SU-DHL-6 (cell line): ENCODE measurements around the gene EGFL7.

Experiments
- H2AFZ ChIP-seq: fragments of 200-600 bp; sonication (generic); 2 replicates; pipeline ENCODE4 v1.6.1; 2014; ENCODE audit warnings: low read depth, mild to moderate bottlenecking, moderate library complexity, mixed read lengths, antibody characterized with exemption, low read length; ENCODE audit not compliant: severe bottlenecking
- H3F3A ChIP-seq: fragments of 200-600 bp; shearing (Covaris generic); 2 replicates; pipeline ENCODE4 v1.6.0; 2016; ENCODE audit warnings: antibody characterized with exemption, mild to moderate bottlenecking; ENCODE audit not compliant: insufficient read depth
- H3K27ac ChIP-seq: fragments of 200-600 bp; sonication (generic); 2 replicates; pipeline ENCODE4 v1.5.1; 2016; ENCODE audit warnings: low read depth, mild to moderate bottlenecking, low read length, moderate library complexity, mixed read lengths
- H3K27me3 ChIP-seq: fragments of 200-600 bp; sonication (generic), shearing (Covaris generic); 2 replicates; pipeline ENCODE4 v1.6.0; 2014; ENCODE audit warnings: mild to moderate bottlenecking, low read length
- H3K36me3 ChIP-seq: fragments of 200-600 bp; sonication (generic); 2 replicates; pipeline ENCODE4 v1.6.1; 2014; ENCODE audit warnings: mild to moderate bottlenecking, low read length, mixed read lengths
- H3K4me2 ChIP-seq: fragments of 300-600, 200-600 bp; shearing (Covaris generic), sonication (generic); 2 replicates; pipeline ENCODE4 v1.6.0; 2014; ENCODE audit warnings: low read length, low read depth, mild to moderate bottlenecking; ENCODE audit not compliant: poor library complexity, severe bottlenecking
- H3K4me3 ChIP-seq: fragments of 200-600 bp; sonication (generic); 2 replicates; pipeline ENCODE4 v1.5.1; 2014; ENCODE audit warnings: antibody characterized with exemption, low read length, mild to moderate bottlenecking, mixed read lengths; ENCODE audit not compliant: insufficient read depth, poor library complexity, severe bottlenecking
- H3K79me2 ChIP-seq: fragments of 200-600 bp; sonication (generic); 2 replicates; pipeline ENCODE4 v1.6.1; 2014; ENCODE audit warnings: mild to moderate bottlenecking, low read length, moderate library complexity; ENCODE audit not compliant: insufficient read depth
- H3K9ac ChIP-seq: fragments of 200-600 bp; sonication (generic); 2 replicates; pipeline ENCODE4 v1.7.0; 2014; ENCODE audit warnings: mild to moderate bottlenecking, low read length
- H3K9me2 ChIP-seq: fragments of 200-600 bp; sonication (generic); replicated peaks from 2 replicates; pipeline ENCODE4 v1.6.1; 2014; ENCODE audit warnings: low read length; ENCODE audit not compliant: insufficient read depth
- H3K9me3 ChIP-seq: fragments of 200-600 bp; sonication (generic); 2 replicates; pipeline ENCODE4 v1.6.1; 2014; ENCODE audit warnings: low read length, mixed read lengths; ENCODE audit not compliant: insufficient read depth
- H4K20me1 ChIP-seq: fragments of 200-600 bp; sonication (generic); 2 replicates; pipeline ENCODE4 v1.6.1; 2014; ENCODE audit warnings: low read depth, mild to moderate bottlenecking, antibody characterized with exemption, low read length, moderate library complexity, mixed read lengths
- EZH2phosphoT487 ChIP-seq: fragments of 200-600 bp; sonication (generic), shearing (Covaris generic); conservative IDR thresholded peaks from 2 replicates; pipeline ENCODE4 v1.6.1; 2018; ENCODE audit warnings: mild to moderate bottlenecking, antibody characterized with exemption, low read length, moderate library complexity, mixed read lengths
- TF ChIP-seq, protein P1 (sequence below): fragments of 200-600 bp; sonication (generic); IDR thresholded peaks from one replicate; pipeline ENCODE4 v1.5.1; 2017; ENCODE audit warnings: antibody characterized with exemption, mild to moderate bottlenecking, low read length, moderate library complexity; ENCODE audit not compliant: insufficient read depth, poor library complexity, severe bottlenecking

Gene EGFL7

DNA sequence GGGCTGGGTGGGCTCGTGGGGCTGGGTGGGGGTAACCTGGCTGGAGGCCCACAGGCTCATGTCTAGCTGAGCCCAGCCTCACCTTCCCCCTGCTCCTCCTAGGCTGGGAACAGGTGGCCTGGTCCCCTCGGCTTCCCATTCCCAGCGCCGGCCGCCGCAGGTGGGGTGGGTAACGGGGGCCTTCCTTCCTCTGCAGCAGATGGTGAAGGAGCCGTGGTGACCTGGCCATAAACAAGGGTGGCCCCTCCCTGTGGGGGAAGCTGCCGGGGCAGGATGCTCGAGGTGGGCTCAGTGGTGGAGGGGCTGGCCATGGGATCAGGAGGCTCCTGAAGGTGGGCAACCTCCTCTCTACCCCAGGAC is 41.0 kb upstream of the EGFL7 start:
- no peak overlapping the region for H3K27ac ChIP-seq
- H3K9ac ChIP-seq, result no peak overlapping the region
- no peak overlapping the region for H3K4me3 ChIP-seq
- H3K9me2 ChIP-seq, result no peaks in the 10 kb centered on the region
- no peak overlapping the region for H3K4me2 ChIP-seq
- H3F3A ChIP-seq, result no peaks in the 10 kb centered on the region
- H3K9me3 ChIP-seq, result no peaks in the 10 kb centered on the region
- H2AFZ ChIP-seq, result no peak overlapping the region
- H3K27me3 ChIP-seq, result no peaks in the 10 kb centered on the region
- no peaks in the 10 kb centered on the region for H3K79me2 ChIP-seq
- H3K36me3 ChIP-seq, result no peaks in the 10 kb centered on the region
- TF ChIP-seq, protein P1, sequence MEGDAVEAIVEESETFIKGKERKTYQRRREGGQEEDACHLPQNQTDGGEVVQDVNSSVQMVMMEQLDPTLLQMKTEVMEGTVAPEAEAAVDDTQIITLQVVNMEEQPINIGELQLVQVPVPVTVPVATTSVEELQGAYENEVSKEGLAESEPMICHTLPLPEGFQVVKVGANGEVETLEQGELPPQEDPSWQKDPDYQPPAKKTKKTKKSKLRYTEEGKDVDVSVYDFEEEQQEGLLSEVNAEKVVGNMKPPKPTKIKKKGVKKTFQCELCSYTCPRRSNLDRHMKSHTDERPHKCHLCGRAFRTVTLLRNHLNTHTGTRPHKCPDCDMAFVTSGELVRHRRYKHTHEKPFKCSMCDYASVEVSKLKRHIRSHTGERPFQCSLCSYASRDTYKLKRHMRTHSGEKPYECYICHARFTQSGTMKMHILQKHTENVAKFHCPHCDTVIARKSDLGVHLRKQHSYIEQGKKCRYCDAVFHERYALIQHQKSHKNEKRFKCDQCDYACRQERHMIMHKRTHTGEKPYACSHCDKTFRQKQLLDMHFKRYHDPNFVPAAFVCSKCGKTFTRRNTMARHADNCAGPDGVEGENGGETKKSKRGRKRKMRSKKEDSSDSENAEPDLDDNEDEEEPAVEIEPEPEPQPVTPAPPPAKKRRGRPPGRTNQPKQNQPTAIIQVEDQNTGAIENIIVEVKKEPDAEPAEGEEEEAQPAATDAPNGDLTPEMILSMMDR, result no peak
- no peak for TF ChIP-seq EZH2phosphoT487
- H4K20me1 ChIP-seq, result no peaks in the 10 kb centered on the region

DNA sequence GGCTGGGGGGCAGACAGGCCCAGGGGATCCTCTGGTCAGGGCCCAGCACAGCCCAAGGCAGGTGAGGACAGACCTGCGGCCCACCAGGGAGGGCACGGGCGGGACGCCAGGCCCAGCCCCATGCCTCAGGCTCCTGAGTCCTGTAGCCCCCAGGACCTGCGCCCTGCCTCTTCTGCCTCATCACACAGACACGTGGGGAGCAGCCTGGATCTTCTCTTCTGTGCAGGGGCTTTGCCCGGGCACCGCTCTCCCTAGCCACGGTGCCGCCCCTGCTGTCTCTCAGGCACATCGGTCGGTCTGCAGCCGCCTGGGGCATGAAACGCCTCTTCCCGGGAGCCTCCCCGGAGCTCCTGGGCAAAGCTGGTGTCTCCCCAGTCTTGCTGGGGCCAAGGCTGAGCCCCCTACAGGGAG is 40.2 kb upstream of the EGFL7 start:
- Histone ChIP-seq H3K27me3 (no peaks in the 10 kb centered on the region), H2AFZ (no peak overlapping the region), H4K20me1 (no peaks in the 10 kb centered on the region), H3K79me2 (no peaks in the 10 kb centered on the region), H3K4me3 (no peak overlapping the region), H3K9ac (no peak overlapping the region), H3F3A (no peaks in the 10 kb centered on the region), H3K4me2 (no peak overlapping the region), H3K9me2 (no peaks in the 10 kb centered on the region), H3K9me3 (no peaks in the 10 kb centered on the region), H3K36me3 (no peaks in the 10 kb centered on the region), H3K27ac (no peak overlapping the region)
- TF ChIP-seq, protein P1, result no peak
- no peak for TF ChIP-seq EZH2phosphoT487

DNA sequence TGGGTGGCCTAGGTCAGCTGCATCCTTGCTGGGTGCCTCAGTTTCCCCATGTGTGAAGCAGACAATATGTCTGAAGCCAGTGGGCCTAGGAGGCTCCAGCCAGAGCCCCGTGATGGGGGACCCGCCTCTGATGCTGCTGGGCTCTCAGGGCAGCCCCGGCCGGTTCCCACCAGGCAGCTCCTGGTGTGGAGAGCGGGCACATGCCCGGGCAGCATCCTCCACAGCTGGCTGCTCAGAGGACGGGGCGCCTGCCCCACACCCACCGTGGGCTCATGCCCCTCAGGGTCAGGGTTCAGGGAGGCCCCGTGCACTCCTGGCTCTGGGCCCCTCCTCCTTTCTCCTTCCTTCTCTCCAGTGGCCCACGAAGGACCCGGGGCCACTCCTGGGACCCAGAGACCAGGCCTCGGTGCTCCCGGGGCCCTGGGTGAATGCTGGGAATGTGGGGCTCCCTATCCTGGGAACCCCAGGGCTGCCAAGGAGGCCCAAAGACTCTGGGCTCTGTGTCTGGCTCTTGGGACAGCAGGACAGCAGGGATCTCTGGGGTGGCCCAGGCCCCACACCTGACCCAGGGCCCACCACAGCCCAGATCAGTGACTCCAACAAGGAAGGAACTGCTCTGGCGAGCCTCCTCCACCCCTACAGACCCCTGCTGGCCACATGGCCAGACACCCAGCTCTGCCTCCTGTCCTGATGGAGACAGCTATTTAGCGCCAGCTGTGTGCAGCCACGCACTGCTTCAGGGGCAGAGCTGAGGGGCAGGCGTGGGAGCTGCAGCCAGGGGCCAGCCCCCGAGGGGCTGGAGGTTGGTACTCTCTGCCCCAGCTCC is 39.5 kb upstream of the EGFL7 start:
- Histone ChIP-seq H3K27ac (no peak overlapping the region), H3K9ac (no peak overlapping the region)

More for the DNA sequence above, 39.5 kb upstream of the EGFL7 start:
- Histone ChIP-seq H3K4me3 (no peak overlapping the region), H3F3A (no peaks in the 10 kb centered on the region), H3K79me2 (no peaks in the 10 kb centered on the region), H3K9me2 (no peaks in the 10 kb centered on the region), H2AFZ (no peak overlapping the region), H3K4me2 (no peak overlapping the region), H3K9me3 (no peaks in the 10 kb centered on the region), H4K20me1 (no peaks in the 10 kb centered on the region), H3K27me3 (no peaks in the 10 kb centered on the region), H3K36me3 (no peaks in the 10 kb centered on the region)
- TF ChIP-seq, protein P1, result no peak
- no peak for TF ChIP-seq EZH2phosphoT487
